ENCODE results near the gene ABCC1. TPM values are rescaled to one million over a fixed set of nuclear protein-coding genes. Genes with fewer than 3 reads are reported as not detected.

Gene ABCC1
- total RNA-seq, 1 experiment from 2014 or later = 16.1 TPM

GRCh38 chr16:16093628-16094332, 144.4 kb downstream of the ABCC1 start:
- TF ChIP-seq EZH2 (IDR thresholded peaks at IDR 0.05; ENCODE audit: low read length, unreplicated experiment) (no peak), CTCF (conservative IDR thresholded peaks at IDR 0.05; ENCODE audit: low read depth, low read length) (no peak), EZH2phosphoT487 (IDR thresholded peaks at IDR 0.05; ENCODE audit: borderline replicate concordance, low read length) (no peak)
- no peaks in the 10 kb centered on the region for H3K79me2 ChIP-seq (ENCODE audit: low read length)
- DNase-seq = no peak
- intact Hi-C loops (cut with micrococcal nuclease) = no loop called here
- BruUV-seq (replicated peaks) = no TSS peak
- H3K27me3 ChIP-seq (ENCODE audit: low read length) = no peaks in the 10 kb centered on the region
- no peak for ATAC-seq
- CTCF ChIA-PET = no interaction called here
- no peak overlapping the region for H3K4me2 ChIP-seq (ENCODE audit: low read length)
- H3K9me2 ChIP-seq (replicated peaks; ENCODE audit: low read length) = no peaks in the 10 kb centered on the region
- POLR2A ChIA-PET (ENCODE audit: unreplicated experiment) = no interaction called here
- no peak overlapping the region for H3K4me3 ChIP-seq (ENCODE audit: low read length)
- no peak overlapping the region for H2AFZ ChIP-seq (ENCODE audit: low read length)
- H3K36me3 ChIP-seq (ENCODE audit: low read depth, low read length) = no peaks in the 10 kb centered on the region
- no peak overlapping the region for H3K27ac ChIP-seq (ENCODE audit: low read length)
- no peaks in the 10 kb centered on the region for H3F3A ChIP-seq (ENCODE audit: low read length, unreplicated experiment)
- H4K20me1 ChIP-seq (ENCODE audit: low read length) = no peaks in the 10 kb centered on the region
- no peak overlapping the region for H3K9ac ChIP-seq (ENCODE audit: low read length)
- no peaks in the 10 kb centered on the region for H3K4me1 ChIP-seq (ENCODE audit: insufficient read depth, low read length)
- no peaks in the 10 kb centered on the region for H3K9me3 ChIP-seq (ENCODE audit: low read length)

DNA sequence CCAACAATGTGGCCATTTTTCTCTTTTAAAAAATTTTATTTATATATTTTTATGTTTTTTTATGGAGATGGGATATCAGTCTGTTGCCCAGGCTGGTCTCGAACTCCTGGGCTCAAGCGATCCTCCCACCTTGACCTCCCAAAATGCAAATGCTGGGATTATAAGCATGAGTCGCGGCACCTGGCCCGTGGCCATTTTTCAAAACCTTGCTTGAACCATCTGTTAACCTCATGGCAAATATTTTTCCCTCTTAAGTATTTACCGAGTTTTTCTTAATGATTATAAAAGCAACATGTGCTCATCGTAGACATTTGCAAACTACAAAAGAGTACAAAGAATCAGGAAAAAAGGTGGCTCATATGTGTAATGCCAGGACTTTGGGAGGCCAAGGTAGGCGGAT, 146.2 kb downstream of the ABCC1 start:
- H3K27ac ChIP-seq (ENCODE audit: low read length) = no peak overlapping the region
- no peaks in the 10 kb centered on the region for H3K9me3 ChIP-seq (ENCODE audit: low read length)
- no TSS peak for BruUV-seq (replicated peaks)
- no peak overlapping the region for H3K9ac ChIP-seq (ENCODE audit: low read length)
- H3K79me2 ChIP-seq (ENCODE audit: low read length) = no peaks in the 10 kb centered on the region
- no peak for ATAC-seq
- no peak overlapping the region for H3K4me2 ChIP-seq (ENCODE audit: low read length)
- POLR2A ChIA-PET (ENCODE audit: unreplicated experiment) = no interaction called here
- CTCF ChIA-PET = no interaction called here
- no peak overlapping the region for H2AFZ ChIP-seq (ENCODE audit: low read length)
- H3K27me3 ChIP-seq (ENCODE audit: low read length) = no peaks in the 10 kb centered on the region
- H4K20me1 ChIP-seq (ENCODE audit: low read length) = no peaks in the 10 kb centered on the region
- intact Hi-C loops (cut with micrococcal nuclease) = no loop called here
- no peak for TF ChIP-seq CTCF (conservative IDR thresholded peaks at IDR 0.05; ENCODE audit: low read depth, low read length)
- no peak for TF ChIP-seq EZH2phosphoT487 (IDR thresholded peaks at IDR 0.05; ENCODE audit: borderline replicate concordance, low read length)
- no peak for TF ChIP-seq EZH2 (IDR thresholded peaks at IDR 0.05; ENCODE audit: low read length, unreplicated experiment)
- no peaks in the 10 kb centered on the region for H3F3A ChIP-seq (ENCODE audit: low read length, unreplicated experiment)
- no peaks in the 10 kb centered on the region for H3K36me3 ChIP-seq (ENCODE audit: low read depth, low read length)
- H3K4me1 ChIP-seq (ENCODE audit: insufficient read depth, low read length) = no peaks in the 10 kb centered on the region
- no peak overlapping the region for H3K4me3 ChIP-seq (ENCODE audit: low read length)
- DNase-seq = no peak
- no peaks in the 10 kb centered on the region for H3K9me2 ChIP-seq (replicated peaks; ENCODE audit: low read length)

DNA sequence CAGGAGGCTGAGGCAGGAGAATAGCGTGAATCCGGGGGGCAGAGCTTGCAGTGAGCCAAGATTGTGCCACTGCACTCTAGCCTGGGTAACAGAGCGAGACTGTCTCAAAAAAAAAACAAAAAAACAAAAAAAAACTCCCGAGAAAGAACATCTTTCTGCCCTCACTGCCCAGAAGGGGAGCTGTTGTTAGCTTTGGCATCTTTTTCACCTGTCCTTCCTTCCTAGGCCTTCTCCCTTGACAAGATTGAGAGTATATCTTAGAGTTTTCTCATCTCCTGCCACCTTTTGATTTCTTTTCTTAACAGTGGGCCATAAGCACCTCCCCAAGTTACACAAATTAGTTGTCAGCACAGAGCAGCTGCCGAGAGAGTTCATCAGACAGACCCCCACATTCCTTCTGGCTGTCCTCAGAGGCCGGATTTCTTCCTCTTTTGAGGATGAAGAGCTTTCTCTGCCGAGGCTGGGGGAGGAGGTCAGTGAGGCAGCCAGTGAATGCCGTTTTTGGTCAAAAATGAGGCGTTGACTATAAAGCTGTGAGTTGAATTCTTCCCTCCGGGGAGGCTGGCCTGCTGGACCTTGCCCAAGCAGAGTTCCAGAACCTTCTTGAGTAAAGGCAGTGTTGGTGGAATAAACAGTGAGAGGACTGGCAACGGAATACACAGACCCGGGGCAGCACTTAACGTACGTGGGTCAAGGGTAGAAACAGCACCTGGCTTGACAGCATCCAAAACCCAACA, 146.9 kb downstream of the ABCC1 start:
- BruUV-seq (replicated peaks) = no TSS peak
- Histone ChIP-seq H3K27me3 (ENCODE audit: low read length) (no peaks in the 10 kb centered on the region), H3K4me2 (ENCODE audit: low read length) (no peak overlapping the region), H3K79me2 (ENCODE audit: low read length) (no peaks in the 10 kb centered on the region), H3K9ac (ENCODE audit: low read length) (no peak overlapping the region), H2AFZ (ENCODE audit: low read length) (no peak overlapping the region), H3K9me2 (replicated peaks; ENCODE audit: low read length) (no peaks in the 10 kb centered on the region), H3K4me1 (ENCODE audit: insufficient read depth, low read length) (no peaks in the 10 kb centered on the region), H3K27ac (ENCODE audit: low read length) (no peak overlapping the region), H4K20me1 (ENCODE audit: low read length) (no peaks in the 10 kb centered on the region), H3K36me3 (ENCODE audit: low read depth, low read length) (no peaks in the 10 kb centered on the region), H3F3A (ENCODE audit: low read length, unreplicated experiment) (no peaks in the 10 kb centered on the region), H3K4me3 (ENCODE audit: low read length) (no peak overlapping the region), H3K9me3 (ENCODE audit: low read length) (no peaks in the 10 kb centered on the region)
- no peak for ATAC-seq
- no peak for DNase-seq
- CTCF ChIA-PET = interaction anchor here (0.6 to 0.7 kb wide), 2 partner anchors 10 to 214 kb away, joined by 4 to 5 read pairs; no protein-coding TSS in a partner anchor
- TF ChIP-seq EZH2 (IDR thresholded peaks at IDR 0.05; ENCODE audit: low read length, unreplicated experiment) (no peak), CTCF (conservative IDR thresholded peaks at IDR 0.05; ENCODE audit: low read depth, low read length) (no peak; the same call in 1 of the 2 replicates), EZH2phosphoT487 (IDR thresholded peaks at IDR 0.05; ENCODE audit: borderline replicate concordance, low read length) (no peak)
- intact Hi-C loops (cut with micrococcal nuclease) = no loop called here
- POLR2A ChIA-PET (ENCODE audit: unreplicated experiment) = no interaction called here

Measured in PC-3 (cell line).